ENCODE measurements around the gene MYO5B.

GRCh38 chr18:49901862-49902340 is 293.0 kb downstream of the MYO5B start:
- no peak for TF ChIP-seq CTCF (IDR thresholded peaks at IDR 0.05)
- no peak for TF ChIP-seq POLR2AphosphoS5 (IDR thresholded peaks at IDR 0.05; ENCODE audit: insufficient read depth in 1 of 2, low read depth in 1 of 2)
